CD4-positive, alpha-beta T cell treated with Interleukin-15 for 4 hours (primary cell): Measurements from ENCODE around the gene MRLN.
"Not testable (repeated sequence)": the region's sequence is repeated elsewhere in the genome, so short reads cannot be mapped to it uniquely, and the experiment has no call there.

Source experiments
- DNase-seq: peaks from one replicate; pipeline ENCODE4 v3.0.0-alpha.2; 2020; ENCODE audit warnings: low spot score

Gene MRLN

GRCh38 chr10:59753267-59753666, at the start of gene MRLN:
Gene MRLN, minus strand, starts transcription at chr10:59753455.
- DNase-seq = no peak

- DNase-seq = no peak
These were observed 47.9 kb upstream of the MRLN start for GRCh38 chr10:59801171-59801570.

GRCh38 chr10:59799421-59799820, 46.2 kb upstream of the MRLN start:
- no peak for DNase-seq

GRCh38 chr10:59793919-59794318, 40.7 kb upstream of the MRLN start:
- no peak for DNase-seq

- DNase-seq = no peak
These were observed 39.6 kb upstream of the MRLN start for GRCh38 chr10:59792812-59793211.

- DNase-seq = no peak
These were observed 38.3 kb upstream of the MRLN start for GRCh38 chr10:59791601-59792000.

- not testable (repeated sequence) for DNase-seq
These were observed 36.8 kb upstream of the MRLN start for GRCh38 chr10:59790080-59790479.

GRCh38 chr10:59788914-59789313, 35.7 kb upstream of the MRLN start:
- DNase-seq = not testable (repeated sequence)

GRCh38 chr10:59787032-59787431, 33.8 kb upstream of the MRLN start:
- DNase-seq = not testable (repeated sequence)

- DNase-seq = not testable (repeated sequence)
These were observed 32.2 kb upstream of the MRLN start for GRCh38 chr10:59785476-59785875.

GRCh38 chr10:59781511-59781910, 28.3 kb upstream of the MRLN start:
- no peak for DNase-seq

- DNase-seq = no peak
These were observed 26.7 kb upstream of the MRLN start for GRCh38 chr10:59779756-59780533.

- no peak for DNase-seq
These were observed 21.2 kb upstream of the MRLN start for GRCh38 chr10:59774451-59774850.

GRCh38 chr10:59773088-59773487, 19.8 kb upstream of the MRLN start:
- no peak for DNase-seq

- DNase-seq = no peak
These were observed 18.0 kb upstream of the MRLN start for GRCh38 chr10:59771162-59771807.

- DNase-seq = no peak
These were observed 17.4 kb upstream of the MRLN start for GRCh38 chr10:59770689-59771088.

GRCh38 chr10:59762505-59762904, 9.2 kb upstream of the MRLN start:
- no peak for DNase-seq

GRCh38 chr10:59757966-59758365, 4.7 kb upstream of the MRLN start:
- DNase-seq = no peak

- DNase-seq = no peak
These were observed 1.7 kb upstream of the MRLN start for GRCh38 chr10:59754951-59755350.

GRCh38 chr10:59752278-59752940, 846 bp downstream of the MRLN start:
- DNase-seq = no peak

GRCh38 chr10:59750155-59750945, 2.9 kb downstream of the MRLN start:
- DNase-seq = no peak

- no peak for DNase-seq
These were observed 4.4 kb downstream of the MRLN start for GRCh38 chr10:59748834-59749233.
